ENCODE results near the gene TMEM191C. TPM values are rescaled to one million over a fixed set of nuclear protein-coding genes. Genes with fewer than 3 reads are reported as not detected.
"Not testable (repeated sequence)": the region's sequence is repeated elsewhere in the genome, so short reads cannot be mapped to it uniquely, and the experiment has no call there.

The TMEM191C gene
- total and polyA plus RNA-seq, 2 of the 13 experiments (the other 11 are each of a cell fraction or from before 2014, with no cell fraction given) = 1.2 to 2.9 TPM

DNA sequence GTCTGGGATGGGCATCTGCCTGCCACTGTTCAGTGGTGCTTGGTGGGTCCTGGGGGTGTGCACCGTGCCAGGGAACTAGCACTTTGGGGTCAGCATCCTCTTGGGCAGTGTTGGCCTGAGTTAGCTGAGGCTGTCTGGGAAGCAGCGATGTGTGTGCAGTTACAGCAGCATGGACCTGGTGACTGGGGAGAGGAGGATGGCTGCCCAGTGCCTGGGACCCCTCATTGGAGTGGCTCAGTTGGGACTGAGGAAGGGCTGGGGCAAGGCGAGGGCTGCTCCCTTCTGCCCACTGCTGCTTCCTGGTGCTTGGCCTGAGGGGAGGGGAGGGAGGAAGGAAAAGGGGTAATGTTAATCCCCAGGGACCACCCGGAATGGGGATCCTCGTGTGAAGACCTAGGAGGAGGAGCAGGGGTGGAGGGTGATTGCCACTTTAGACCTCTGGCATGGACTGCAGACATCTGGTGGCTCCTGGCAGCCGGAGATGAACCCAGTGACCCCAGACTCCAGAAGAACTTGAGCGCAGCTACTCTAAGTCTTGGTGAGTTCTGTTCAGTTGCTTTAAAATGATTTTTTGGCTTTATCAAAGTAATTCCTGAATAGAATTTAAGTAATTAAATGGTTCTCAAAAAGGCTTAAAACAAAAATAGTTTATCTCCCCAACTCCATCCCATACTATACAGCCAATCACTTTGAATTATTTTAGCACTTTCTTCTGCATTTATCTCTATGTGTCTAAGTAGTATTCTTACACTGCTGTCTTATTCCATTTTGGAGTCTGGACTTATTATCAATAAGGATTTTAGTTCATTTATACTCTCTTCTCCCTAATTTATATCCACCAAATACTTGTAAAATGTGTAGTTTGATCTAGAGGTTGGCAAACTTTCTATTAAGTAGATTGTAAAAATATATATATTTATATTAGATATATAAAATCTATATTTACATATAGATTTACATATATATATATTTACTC is 15.4 kb upstream of the TMEM191C start:
- TF ChIP-seq AKAP8 (CRISPR knock-in tag; IDR thresholded peaks at IDR 0.05) (peak; percentile 73; the same call in 1 of the 2 replicates), POLR2AphosphoS5 (IDR thresholded peaks at IDR 0.05; ENCODE audit: low read depth, low read length) (peak; percentile 40; the same call in 1 of the 2 replicates), AGO2 (optimal IDR thresholded peaks at IDR 0.05; ENCODE audit: low read depth, low read length) (peak; percentile 55), ZFP36L2 (CRISPR knock-in tag; IDR thresholded peaks at IDR 0.05) (no peak), TRAFD1 (CRISPR knock-in tag; IDR thresholded peaks at IDR 0.05; ENCODE audit: borderline replicate concordance) (no peak), RBM22 (optimal IDR thresholded peaks at IDR 0.05; ENCODE audit: low read length) (peak; percentile 75), HOXD1 (CRISPR knock-in tag; IDR thresholded peaks at IDR 0.05) (no peak), ZNF572 (CRISPR knock-in tag; IDR thresholded peaks at IDR 0.05) (0 out of 2 replicates have a peak, but pooled peaks have one; percentile 29), POLR2A (IDR thresholded peaks at IDR 0.05; ENCODE audit: insufficient read depth in 1 of 2, low read depth in 2 of 2, low read length in 2 of 2) (0 out of 4 replicates have a peak, but pooled peaks of 1 of the 2 experiments have one; percentile 26)
- Histone ChIP-seq H3K9ac (ENCODE audit: insufficient read depth, low read depth, low read length) (no peak overlapping the region), H3K36me3 (replicated peaks in 1 of 2; ENCODE audit: control insufficient read depth in 1 of 2, insufficient read depth in 2 of 2, low read length in 2 of 2) (peaks cover 3 to 15% of the 10 kb centered on the region in 2 experiments; a peak in 4 of 5 replicates), H3K4me3 (replicated peaks in 1 of 3; ENCODE audit: insufficient read depth in 1 of 3, low read depth in 2 of 3, low read length in 3 of 3) (no peak overlapping the region), H2AFZ (ENCODE audit: low read length) (no peak overlapping the region), H3K27me3 (ENCODE audit: control insufficient read depth in 1 of 2, insufficient read depth in 2 of 2, low read length in 2 of 2) (no peaks in the 10 kb centered on the region), H3K4me2 (ENCODE audit: low read depth, low read length) (no peak overlapping the region), H3K79me2 (ENCODE audit: insufficient read depth, low read length) (peaks cover 4% of the 10 kb centered on the region), H4K20me1 (ENCODE audit: insufficient read depth, low read length) (no peaks in the 10 kb centered on the region), H3K27ac (ENCODE audit: extremely low read length, insufficient read depth, low read length) (no peak overlapping the region), H3K4me1 (ENCODE audit: insufficient read depth, low read length) (peaks cover 10% of the 10 kb centered on the region), H3K9me3 (ENCODE audit: low read length) (no peaks in the 10 kb centered on the region)
- no peak for DNase-seq (ENCODE audit: low spot score)
- in situ Hi-C loops (cut with HindIII; ENCODE audit: extremely low pct_ligation_motif_present, low pct_unique_long_range_greater_than_20kb) = no loop called here
- intact Hi-C loops (cut with micrococcal nuclease; ENCODE audit: unreplicated experiment) = no loop called here
- FAIRE-seq = no peak
- ChIA-PET CTCF (ENCODE audit: low intra/inter-chr PET ratio, low total read pairs) (no interaction called here), POLR2A (no interaction called here)
- 91% methylated on average over 7 of the region's 7 CpGs for whole genome bisulfite sequencing (ENCODE audit: low lambda C conversion rate)
- BruUV-seq (replicated peaks) = no TSS peak
- ATAC-seq = no peak

DNA sequence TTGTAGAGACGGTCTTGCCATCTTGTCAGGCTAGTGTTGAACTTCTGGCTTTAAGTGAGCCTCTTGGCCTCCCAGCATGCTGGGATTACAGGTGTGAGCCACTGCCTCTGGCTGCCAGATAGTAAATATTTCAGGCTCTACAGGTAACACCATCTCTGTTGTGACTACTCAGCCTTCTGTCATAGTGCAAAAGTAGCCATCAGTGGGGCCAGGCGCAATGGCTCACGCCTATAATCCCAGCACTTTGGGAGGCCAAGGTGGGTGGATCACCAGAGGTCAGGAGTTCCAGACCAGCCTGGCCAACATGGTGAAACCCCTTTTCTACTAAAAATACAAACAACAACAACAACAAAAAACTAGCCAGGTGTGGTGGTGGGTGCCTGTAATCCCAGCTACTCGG is 14.5 kb upstream of the TMEM191C start:
- Histone ChIP-seq H3K36me3 (replicated peaks in 1 of 2; ENCODE audit: control insufficient read depth in 1 of 2, insufficient read depth in 2 of 2, low read length in 2 of 2) (peaks cover 0 to 11% of the 10 kb centered on the region in 2 experiments; a peak in 4 of 5 replicates), H3K4me1 (ENCODE audit: insufficient read depth, low read length) (peaks cover 18% of the 10 kb centered on the region)
- 99% methylated on average over 4 of the region's 4 CpGs for WGBS (ENCODE audit: low lambda C conversion rate)
- ATAC-seq; in situ Hi-C loops (cut with HindIII; ENCODE audit: extremely low pct_ligation_motif_present, low pct_unique_long_range_greater_than_20kb); H4K20me1 ChIP-seq (ENCODE audit: insufficient read depth, low read length); H2AFZ ChIP-seq (ENCODE audit: low read length); DNase-seq (ENCODE audit: low spot score); H3K4me3 ChIP-seq (replicated peaks in 1 of 3; ENCODE audit: insufficient read depth in 1 of 3, low read depth in 2 of 3, low read length in 3 of 3); POLR2A ChIA-PET; H3K27ac ChIP-seq (ENCODE audit: extremely low read length, insufficient read depth, low read length); BruUV-seq (replicated peaks); H3K9me3 ChIP-seq (ENCODE audit: low read length); H3K4me2 ChIP-seq (ENCODE audit: low read depth, low read length); H3K9ac ChIP-seq (ENCODE audit: insufficient read depth, low read depth, low read length); FAIRE-seq; intact Hi-C loops (cut with micrococcal nuclease; ENCODE audit: unreplicated experiment); H3K79me2 ChIP-seq (ENCODE audit: insufficient read depth, low read length); CTCF ChIA-PET (ENCODE audit: low intra/inter-chr PET ratio, low total read pairs); H3K27me3 ChIP-seq (ENCODE audit: control insufficient read depth in 1 of 2, insufficient read depth in 2 of 2, low read length in 2 of 2): not testable (repeated sequence)

Data from HepG2 (cell line).